Glutamatergic neuron (in vitro differentiated cells): ENCODE results near the gene RNF208. TPM values are rescaled to one million over a fixed set of nuclear protein-coding genes. Genes with fewer than 3 reads are reported as not detected.

Experiments used
- DNase-seq: peaks from one replicate; pipeline ENCODE4 v3.0.0; 2022
- H3K27ac Mint-ChIP-seq: one replicate; pipeline ENCODE4 v1.8.0; 2020; ENCODE audit warnings: mild to moderate bottlenecking, mixed read lengths, inconsistent platforms; ENCODE audit not compliant: unreplicated experiment
- H3K27me3 Mint-ChIP-seq: one replicate; pipeline ENCODE4 v1.8.0; 2020; ENCODE audit warnings: mild to moderate bottlenecking, moderate library complexity, mixed read lengths, inconsistent platforms; ENCODE audit not compliant: unreplicated experiment
- H3K36me3 Mint-ChIP-seq: one replicate; pipeline ENCODE4 v1.8.0; 2020; ENCODE audit warnings: mild to moderate bottlenecking, mixed read lengths, inconsistent platforms; ENCODE audit not compliant: unreplicated experiment
- H3K4me1 Mint-ChIP-seq: one replicate; pipeline ENCODE4 v1.8.0; 2020; ENCODE audit warnings: mild to moderate bottlenecking, low read depth, mixed read lengths, inconsistent platforms; ENCODE audit not compliant: unreplicated experiment
- H3K4me3 Mint-ChIP-seq: one replicate; pipeline ENCODE4 v1.8.0; 2020; ENCODE audit warnings: mild to moderate bottlenecking, mixed read lengths, inconsistent platforms; ENCODE audit not compliant: unreplicated experiment
- H3K9me3 Mint-ChIP-seq: one replicate; pipeline ENCODE4 v1.8.0; 2020; ENCODE audit warnings: mild to moderate bottlenecking, moderate library complexity, mixed read lengths, inconsistent platforms; ENCODE audit not compliant: unreplicated experiment
- total RNA-seq: library from RNA; stranded (reverse); fragmentation: NEBNext Ultra II Directional; extraction: Animal tissue kit (Norgen Biotek cat#: 25700); gene quantifications from one replicate; pipeline ENCODE4 v1.2.1, GENCODE V29; 2021; ENCODE audit not compliant: unreplicated experiment
- TF ChIP-seq, protein P1 (sequence below): fragments of 200-600 bp; sonication (generic); IDR thresholded peaks from one replicate; pipeline ENCODE4 v1.5.0; 2021; ENCODE audit not compliant: partially characterized antibody, unreplicated experiment

RNF208 gene
- total RNA-seq, 1 donor from 2014 or later: 24.8 TPM

DNA sequence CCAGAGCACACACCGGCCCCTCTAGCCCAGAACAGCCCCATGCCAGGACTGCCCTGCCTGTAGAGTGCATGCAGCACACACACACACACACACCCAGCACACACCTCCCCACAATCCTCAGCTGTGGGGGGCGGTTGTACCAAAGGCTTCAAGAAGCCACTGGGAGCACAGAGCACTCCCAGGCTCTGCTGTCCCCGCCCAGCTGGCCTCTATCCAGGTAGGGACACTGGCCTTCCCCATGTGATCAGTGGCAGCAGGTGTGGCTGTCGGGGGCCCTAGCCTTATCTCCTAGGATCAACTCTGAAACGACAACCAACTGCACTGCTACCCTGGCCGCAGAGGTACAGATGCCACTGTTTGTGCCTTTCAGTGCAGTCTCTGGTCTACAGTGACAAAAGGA, 35.7 kb downstream of the RNF208 start:
- no peak for DNase-seq
- H3K27ac Mint-ChIP-seq: no peak overlapping the region
- no peaks in the 10 kb centered on the region for H3K36me3 Mint-ChIP-seq
- TF ChIP-seq, protein P1, sequence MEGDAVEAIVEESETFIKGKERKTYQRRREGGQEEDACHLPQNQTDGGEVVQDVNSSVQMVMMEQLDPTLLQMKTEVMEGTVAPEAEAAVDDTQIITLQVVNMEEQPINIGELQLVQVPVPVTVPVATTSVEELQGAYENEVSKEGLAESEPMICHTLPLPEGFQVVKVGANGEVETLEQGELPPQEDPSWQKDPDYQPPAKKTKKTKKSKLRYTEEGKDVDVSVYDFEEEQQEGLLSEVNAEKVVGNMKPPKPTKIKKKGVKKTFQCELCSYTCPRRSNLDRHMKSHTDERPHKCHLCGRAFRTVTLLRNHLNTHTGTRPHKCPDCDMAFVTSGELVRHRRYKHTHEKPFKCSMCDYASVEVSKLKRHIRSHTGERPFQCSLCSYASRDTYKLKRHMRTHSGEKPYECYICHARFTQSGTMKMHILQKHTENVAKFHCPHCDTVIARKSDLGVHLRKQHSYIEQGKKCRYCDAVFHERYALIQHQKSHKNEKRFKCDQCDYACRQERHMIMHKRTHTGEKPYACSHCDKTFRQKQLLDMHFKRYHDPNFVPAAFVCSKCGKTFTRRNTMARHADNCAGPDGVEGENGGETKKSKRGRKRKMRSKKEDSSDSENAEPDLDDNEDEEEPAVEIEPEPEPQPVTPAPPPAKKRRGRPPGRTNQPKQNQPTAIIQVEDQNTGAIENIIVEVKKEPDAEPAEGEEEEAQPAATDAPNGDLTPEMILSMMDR: no peak
- peaks cover 4% of the 10 kb centered on the region for H3K4me1 Mint-ChIP-seq
- peaks cover 4% of the 10 kb centered on the region for H3K27me3 Mint-ChIP-seq
- peaks cover 13% of the 10 kb centered on the region for H3K9me3 Mint-ChIP-seq
- peak overlapping the region; percentile 92 for H3K4me3 Mint-ChIP-seq

DNA sequence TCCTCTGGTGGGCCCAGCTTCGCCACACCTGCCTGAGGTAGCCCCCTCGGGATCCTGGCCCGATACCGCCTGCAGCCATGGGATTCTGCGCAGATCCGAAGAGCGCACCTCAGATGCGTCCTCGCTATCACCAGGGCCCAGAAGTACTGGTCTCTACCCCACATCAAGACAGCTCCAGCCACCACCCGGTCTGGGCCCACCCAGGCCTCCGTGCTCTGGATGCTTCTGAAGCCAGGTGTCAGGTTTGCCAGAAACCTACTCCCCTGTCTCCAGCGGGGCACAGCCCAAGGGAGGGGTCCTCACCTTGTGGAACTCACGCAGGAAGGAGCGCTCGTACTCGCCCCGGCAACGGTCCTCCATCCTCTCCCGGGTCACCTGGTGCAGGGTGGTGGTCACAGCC, 36.1 kb downstream of the RNF208 start:
- Mint-ChIP-seq H3K36me3 (no peaks in the 10 kb centered on the region), H3K4me3 (no peak overlapping the region), H3K27me3 (peaks cover 4% of the 10 kb centered on the region), H3K9me3 (peaks cover 13% of the 10 kb centered on the region), H3K27ac (no peak overlapping the region), H3K4me1 (peaks cover 4% of the 10 kb centered on the region)
- DNase-seq: no peak
- TF ChIP-seq, protein P1: no peak

GRCh38 chr9:137184881-137185660, 37.0 kb downstream of the RNF208 start:
- Mint-ChIP-seq H3K27ac (no peak overlapping the region), H3K4me1 (peaks cover 4% of the 10 kb centered on the region), H3K27me3 (peaks cover 4% of the 10 kb centered on the region), H3K4me3 (no peak overlapping the region), H3K9me3 (peaks cover 13% of the 10 kb centered on the region), H3K36me3 (no peaks in the 10 kb centered on the region)
- DNase-seq: no peak
- TF ChIP-seq, protein P1: no peak

DNA sequence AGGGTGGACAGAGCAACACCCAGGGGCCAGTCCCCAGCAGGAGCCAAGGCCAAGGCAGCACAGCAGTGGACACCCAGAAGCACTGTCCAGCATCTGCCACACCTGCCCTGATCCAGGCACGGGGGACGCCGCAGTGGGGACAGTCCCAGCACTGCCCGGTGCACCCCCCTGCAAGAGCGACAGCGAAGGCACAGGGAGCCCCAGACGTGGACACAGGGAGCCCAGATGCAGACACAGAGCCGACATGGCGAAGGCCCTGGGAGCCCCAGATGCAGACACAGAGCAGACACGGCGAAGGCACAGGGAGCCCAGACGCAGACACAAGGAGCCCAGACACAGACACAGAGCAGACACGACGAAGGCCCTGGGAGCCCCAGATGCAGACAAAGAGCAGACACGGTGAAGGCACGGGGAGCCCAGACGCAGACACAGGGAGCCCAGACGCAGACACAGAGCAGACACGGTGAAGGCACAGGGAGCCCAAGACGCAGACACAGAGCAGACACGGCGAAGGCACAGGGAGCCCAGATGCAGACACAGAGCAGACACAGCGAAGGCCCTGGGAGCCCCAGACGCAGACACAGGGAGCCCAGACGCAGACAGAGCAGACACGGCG, 38.0 kb downstream of the RNF208 start:
- H3K4me3 Mint-ChIP-seq: no peak overlapping the region
- TF ChIP-seq, protein P1: no peak

DNA sequence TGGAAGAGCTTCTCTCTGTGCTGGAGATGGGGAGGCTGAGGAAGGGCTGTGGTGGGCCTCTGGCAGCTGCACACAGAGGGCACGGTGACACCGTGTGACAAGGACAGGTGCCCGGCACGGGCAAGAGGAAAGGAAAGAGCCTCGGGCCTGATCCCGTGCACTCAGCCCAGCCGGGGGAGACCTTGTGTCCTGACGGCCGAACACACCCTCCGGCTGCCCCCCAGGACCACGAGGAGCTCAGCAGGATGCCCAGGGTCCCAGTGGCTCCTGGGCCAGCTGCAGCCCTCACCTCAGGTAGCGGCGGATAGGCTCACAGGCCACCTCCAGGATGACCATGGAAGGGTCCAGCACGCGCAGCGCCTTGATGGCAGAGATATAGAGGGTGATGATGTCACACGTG, 39.2 kb downstream of the RNF208 start:
- H3K4me3 Mint-ChIP-seq: no peak overlapping the region
- H3K36me3 Mint-ChIP-seq: no peaks in the 10 kb centered on the region
- peaks cover 3% of the 10 kb centered on the region for H3K27me3 Mint-ChIP-seq
- H3K9me3 Mint-ChIP-seq: peaks cover 9% of the 10 kb centered on the region
- no peak for DNase-seq
- H3K27ac Mint-ChIP-seq: no peak overlapping the region
- TF ChIP-seq, protein P1: no peak
- H3K4me1 Mint-ChIP-seq: peaks cover 2% of the 10 kb centered on the region

More for the DNA sequence above, 38.0 kb downstream of the RNF208 start:
- Mint-ChIP-seq H3K4me1 (peaks cover 2% of the 10 kb centered on the region), H3K36me3 (no peaks in the 10 kb centered on the region), H3K9me3 (peaks cover 11% of the 10 kb centered on the region), H3K27ac (no peak overlapping the region), H3K27me3 (peaks cover 4% of the 10 kb centered on the region)
- no peak for DNase-seq
